ENCODE measurements around the gene DLGAP1.

DLGAP1 gene

DNA sequence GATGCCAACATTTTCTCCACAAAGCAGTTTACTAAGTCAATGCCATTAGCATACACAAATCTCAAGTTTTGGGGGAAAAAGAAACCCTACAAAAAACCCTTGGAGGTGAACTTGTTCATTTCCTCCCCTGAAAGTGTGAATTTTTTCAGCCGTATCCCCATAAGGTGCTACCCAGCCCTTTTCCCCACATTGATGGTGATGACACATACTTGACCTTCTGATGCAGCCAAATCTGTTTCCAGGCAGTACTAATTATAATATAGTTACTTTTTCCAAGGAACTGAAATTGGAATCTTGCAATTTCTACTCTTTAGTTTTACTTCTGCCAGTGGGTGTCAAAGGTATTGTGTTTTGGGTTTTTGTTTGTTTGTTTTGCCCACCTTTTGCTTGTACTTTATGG, 530.7 kb downstream of the DLGAP1 start:
- Histone ChIP-seq H3K4me3 (ENCODE audit: low read length) (no peak overlapping the region), H3K4me1 (ENCODE audit: control insufficient read depth, insufficient read depth, low read length) (no peaks in the 10 kb centered on the region), H3K36me3 (ENCODE audit: control insufficient read depth, insufficient read depth, low read length) (no peaks in the 10 kb centered on the region), H3K9ac (ENCODE audit: low read length) (no peak overlapping the region), H3K27me3 (ENCODE audit: control insufficient read depth, insufficient read depth, low read length) (no peaks in the 10 kb centered on the region), H3K9me3 (ENCODE audit: control insufficient read depth, low read length) (no peaks in the 10 kb centered on the region)

DNA sequence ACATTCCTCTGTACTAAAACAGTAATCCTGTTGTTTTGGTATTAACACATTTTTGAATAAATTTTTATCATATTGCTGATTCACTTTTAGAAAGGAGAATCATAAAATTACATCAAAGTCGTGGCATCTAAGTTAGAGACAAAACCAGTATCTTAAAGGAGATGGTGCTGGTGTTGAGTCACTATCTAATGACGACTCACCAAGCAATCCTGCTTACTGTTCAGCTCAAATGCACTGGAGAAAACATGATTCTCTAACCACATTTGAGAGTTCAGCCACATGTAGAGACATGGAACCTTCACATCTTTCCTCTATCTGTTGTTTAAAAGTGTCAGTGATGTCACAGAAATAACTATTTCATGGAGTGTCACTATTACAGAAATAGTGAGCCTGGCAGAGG, 531.4 kb downstream of the DLGAP1 start:
- Histone ChIP-seq H3K9me3 (ENCODE audit: control insufficient read depth, low read length) (no peaks in the 10 kb centered on the region), H3K4me3 (ENCODE audit: low read length) (no peak overlapping the region), H3K4me1 (ENCODE audit: control insufficient read depth, insufficient read depth, low read length) (no peaks in the 10 kb centered on the region), H3K9ac (ENCODE audit: low read length) (no peak overlapping the region), H3K36me3 (ENCODE audit: control insufficient read depth, insufficient read depth, low read length) (no peaks in the 10 kb centered on the region), H3K27me3 (ENCODE audit: control insufficient read depth, insufficient read depth, low read length) (no peaks in the 10 kb centered on the region)

DNA sequence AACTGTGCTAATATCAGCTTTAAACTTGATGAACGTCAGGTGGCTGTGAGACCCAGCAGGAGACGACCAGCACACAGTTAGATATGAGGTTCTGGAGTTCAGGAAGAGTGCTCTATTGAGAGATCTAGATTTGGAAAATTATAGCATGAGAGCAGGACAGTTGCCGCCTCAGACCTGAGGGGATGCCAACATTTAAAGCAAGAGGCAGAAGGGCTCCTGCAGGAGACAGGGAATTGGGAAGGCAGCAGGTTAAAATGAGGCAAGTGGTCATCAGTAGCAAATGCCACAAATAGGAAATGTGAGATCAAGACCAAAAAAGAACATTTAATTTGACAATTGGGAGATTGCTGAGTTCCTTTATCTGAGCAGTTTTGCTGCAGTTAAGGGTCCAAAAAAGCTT, 533.3 kb downstream of the DLGAP1 start:
- Histone ChIP-seq H3K4me3 (ENCODE audit: low read length) (no peak overlapping the region), H3K4me1 (ENCODE audit: control insufficient read depth, insufficient read depth, low read length) (no peaks in the 10 kb centered on the region), H3K36me3 (ENCODE audit: control insufficient read depth, insufficient read depth, low read length) (no peaks in the 10 kb centered on the region)

DNA sequence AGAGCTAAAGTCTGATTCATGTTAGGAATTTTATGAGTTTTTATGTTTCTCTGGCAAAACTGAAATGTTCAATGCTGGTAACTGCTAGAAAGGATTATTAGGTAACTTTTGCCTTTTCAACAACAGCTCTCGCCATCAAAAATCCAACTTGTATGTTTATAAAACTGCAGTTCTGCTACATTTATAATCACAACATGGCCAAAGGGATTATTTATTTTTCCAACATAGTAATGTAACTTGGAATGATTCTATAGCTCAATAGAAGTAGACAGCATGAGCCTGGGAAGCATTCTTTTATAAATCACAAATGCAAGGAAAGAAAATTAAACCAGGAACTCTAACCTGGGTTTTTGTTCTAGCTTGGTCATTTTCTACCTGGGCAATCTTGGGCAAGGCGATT, 534.3 kb downstream of the DLGAP1 start:
- H3K4me3 ChIP-seq (ENCODE audit: low read length) = no peak overlapping the region

More for the DNA sequence above, 533.3 kb downstream of the DLGAP1 start:
- no peak overlapping the region for H3K9ac ChIP-seq (ENCODE audit: low read length)
- H3K9me3 ChIP-seq (ENCODE audit: control insufficient read depth, low read length) = no peaks in the 10 kb centered on the region
- no peaks in the 10 kb centered on the region for H3K27me3 ChIP-seq (ENCODE audit: control insufficient read depth, insufficient read depth, low read length)

DNA sequence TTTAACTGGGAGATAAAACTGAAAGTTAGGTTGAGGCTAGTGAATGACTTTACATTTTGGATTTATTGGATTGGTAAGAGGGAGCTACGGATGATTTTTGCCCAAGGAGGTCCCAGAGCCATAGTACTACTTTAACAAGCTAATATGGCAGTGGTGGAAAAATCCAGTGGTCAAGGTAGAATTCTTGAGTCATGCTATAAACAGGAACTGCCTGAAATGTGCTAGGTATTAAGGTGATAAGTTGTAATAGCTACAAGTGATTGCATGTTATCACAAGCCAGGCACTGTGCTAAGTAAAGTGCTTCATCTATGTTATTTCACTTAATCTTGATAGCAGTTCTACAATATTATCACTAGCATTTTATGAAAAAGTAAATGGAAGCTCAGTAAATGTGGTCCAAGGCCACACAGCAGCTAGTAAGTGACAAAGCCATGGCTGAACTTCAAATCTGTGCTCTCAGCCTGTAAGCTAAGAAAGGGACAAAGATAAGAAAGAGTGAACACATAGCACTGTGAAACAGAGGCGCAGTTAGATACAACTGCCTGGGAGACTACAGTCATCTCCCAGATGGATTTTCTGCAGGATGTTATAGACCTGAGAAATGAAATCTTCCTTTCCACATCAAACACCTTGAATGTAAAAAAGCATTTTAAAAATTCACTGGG, 535.6 kb downstream of the DLGAP1 start:
- Histone ChIP-seq H3K36me3 (ENCODE audit: control insufficient read depth, insufficient read depth, low read length) (no peaks in the 10 kb centered on the region), H3K9ac (ENCODE audit: low read length) (no peak overlapping the region), H3K4me1 (ENCODE audit: control insufficient read depth, insufficient read depth, low read length) (no peaks in the 10 kb centered on the region), H3K27me3 (ENCODE audit: control insufficient read depth, insufficient read depth, low read length) (no peaks in the 10 kb centered on the region), H3K4me3 (ENCODE audit: low read length) (no peak overlapping the region), H3K9me3 (ENCODE audit: control insufficient read depth, low read length) (no peaks in the 10 kb centered on the region)

More for the DNA sequence above, 534.3 kb downstream of the DLGAP1 start:
- Histone ChIP-seq H3K4me1 (ENCODE audit: control insufficient read depth, insufficient read depth, low read length) (no peaks in the 10 kb centered on the region), H3K9ac (ENCODE audit: low read length) (no peak overlapping the region), H3K9me3 (ENCODE audit: control insufficient read depth, low read length) (no peaks in the 10 kb centered on the region), H3K27me3 (ENCODE audit: control insufficient read depth, insufficient read depth, low read length) (no peaks in the 10 kb centered on the region), H3K36me3 (ENCODE audit: control insufficient read depth, insufficient read depth, low read length) (no peaks in the 10 kb centered on the region)

DNA sequence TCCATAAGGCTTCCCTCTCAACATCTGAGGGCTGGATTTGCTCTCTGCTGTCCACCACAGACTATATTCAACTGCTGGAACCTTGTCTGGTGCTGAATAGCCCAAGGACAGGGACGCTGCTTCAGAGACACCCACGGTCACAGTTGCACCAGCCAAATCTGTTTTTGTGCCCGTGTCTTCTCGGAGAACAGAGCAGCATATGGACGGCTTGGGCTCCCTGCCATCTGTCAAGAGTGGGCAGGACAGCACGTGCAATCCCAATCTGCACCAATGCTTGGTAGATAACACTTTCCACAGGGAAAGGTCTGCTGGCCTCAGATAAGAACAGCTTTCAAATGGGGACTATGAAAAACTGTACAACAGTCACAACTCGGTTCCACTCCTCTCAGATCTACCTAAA, 539.0 kb downstream of the DLGAP1 start:
- Histone ChIP-seq H3K36me3 (ENCODE audit: control insufficient read depth, insufficient read depth, low read length) (no peaks in the 10 kb centered on the region), H3K9me3 (ENCODE audit: control insufficient read depth, low read length) (no peaks in the 10 kb centered on the region), H3K9ac (ENCODE audit: low read length) (no peak overlapping the region), H3K4me1 (ENCODE audit: control insufficient read depth, insufficient read depth, low read length) (no peaks in the 10 kb centered on the region), H3K27me3 (ENCODE audit: control insufficient read depth, insufficient read depth, low read length) (no peaks in the 10 kb centered on the region), H3K4me3 (ENCODE audit: low read length) (no peak overlapping the region)

DNA sequence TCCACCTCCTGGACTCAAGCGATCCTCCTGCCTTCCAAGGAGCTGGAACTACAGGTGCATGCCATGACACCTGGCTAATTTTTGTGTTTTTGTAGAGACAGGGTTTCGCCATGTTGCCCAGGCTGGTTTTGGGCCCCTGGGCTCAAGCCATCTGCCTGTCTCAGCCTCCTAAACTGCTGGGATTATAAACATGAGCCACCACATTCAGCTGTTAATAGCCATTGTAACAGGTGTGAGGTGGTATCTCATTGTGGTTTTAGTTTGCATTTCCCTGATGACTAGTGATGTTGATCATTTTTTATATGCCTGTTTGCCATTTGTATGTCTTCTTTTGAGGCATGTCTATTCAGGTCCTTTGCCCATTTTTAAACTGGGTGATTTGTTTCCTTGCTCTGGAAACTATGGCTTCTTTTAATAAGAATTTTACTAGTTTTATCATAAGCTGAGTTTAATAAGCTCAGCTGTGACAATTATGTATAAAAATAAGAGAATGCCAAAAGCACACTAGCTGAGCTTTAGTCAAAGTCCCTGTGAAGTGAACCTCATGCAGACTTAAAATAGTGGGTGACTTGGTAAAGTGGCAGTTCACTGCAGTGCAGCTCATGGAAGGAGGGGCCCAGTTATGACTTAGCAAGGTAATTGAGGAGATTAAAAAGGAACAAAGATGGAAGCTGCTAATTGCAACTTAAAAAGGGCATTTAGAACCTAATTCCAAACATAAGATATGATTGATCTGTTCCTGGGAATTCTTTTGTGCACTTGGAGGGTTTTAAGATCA, 540.1 kb downstream of the DLGAP1 start:
- Histone ChIP-seq H3K36me3 (ENCODE audit: control insufficient read depth, insufficient read depth, low read length) (no peaks in the 10 kb centered on the region), H3K4me3 (ENCODE audit: low read length) (no peak overlapping the region), H3K4me1 (ENCODE audit: control insufficient read depth, insufficient read depth, low read length) (no peaks in the 10 kb centered on the region), H3K9ac (ENCODE audit: low read length) (no peak overlapping the region), H3K9me3 (ENCODE audit: control insufficient read depth, low read length) (no peaks in the 10 kb centered on the region), H3K27me3 (ENCODE audit: control insufficient read depth, insufficient read depth, low read length) (no peaks in the 10 kb centered on the region)

DNA sequence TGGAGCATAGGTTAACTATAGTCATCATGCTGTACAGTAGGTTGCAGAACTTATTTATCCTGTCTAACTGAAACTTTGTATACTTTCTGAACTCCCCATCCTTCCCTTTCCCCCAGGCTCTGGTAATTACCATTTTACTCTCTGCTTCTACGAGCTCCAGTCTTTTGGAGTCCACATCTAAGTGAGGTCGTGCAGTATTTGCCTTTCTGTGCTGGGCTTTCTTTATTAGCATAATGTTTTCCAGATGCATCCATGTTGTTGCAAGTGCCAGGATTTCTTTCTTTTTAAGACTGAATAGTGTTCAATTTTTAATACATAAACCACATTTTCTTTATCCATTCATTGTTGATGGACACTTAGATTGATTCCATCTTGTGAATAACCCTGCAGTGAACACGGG, 541.0 kb downstream of the DLGAP1 start:
- Histone ChIP-seq H3K4me3 (ENCODE audit: low read length) (no peak overlapping the region), H3K27me3 (ENCODE audit: control insufficient read depth, insufficient read depth, low read length) (no peaks in the 10 kb centered on the region), H3K4me1 (ENCODE audit: control insufficient read depth, insufficient read depth, low read length) (no peaks in the 10 kb centered on the region), H3K9ac (ENCODE audit: low read length) (no peak overlapping the region), H3K9me3 (ENCODE audit: control insufficient read depth, low read length) (no peaks in the 10 kb centered on the region), H3K36me3 (ENCODE audit: control insufficient read depth, insufficient read depth, low read length) (no peaks in the 10 kb centered on the region)

DNA sequence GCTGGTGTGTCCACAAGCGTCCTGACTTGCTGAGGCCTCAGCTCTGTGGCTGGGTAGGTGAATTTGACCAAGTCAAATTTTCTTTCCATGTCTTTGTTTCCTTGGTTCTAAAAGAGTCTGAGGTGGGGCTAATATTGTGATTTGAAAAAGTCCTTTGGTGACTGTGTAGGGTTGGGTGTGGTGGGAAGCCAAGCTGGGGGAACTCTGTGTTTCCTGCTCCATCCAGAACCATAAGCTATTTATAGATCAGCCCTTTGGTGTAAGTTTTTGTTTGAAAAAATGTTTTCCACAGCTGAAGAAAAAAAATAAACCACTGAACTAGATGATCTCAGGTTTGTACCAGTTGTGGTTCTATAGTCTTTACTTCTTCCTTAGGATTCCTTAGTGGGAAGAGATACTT, 542.4 kb downstream of the DLGAP1 start:
- no peaks in the 10 kb centered on the region for H3K27me3 ChIP-seq (ENCODE audit: control insufficient read depth, insufficient read depth, low read length)
- no peak overlapping the region for H3K9ac ChIP-seq (ENCODE audit: low read length)
- no peaks in the 10 kb centered on the region for H3K9me3 ChIP-seq (ENCODE audit: control insufficient read depth, low read length)
- H3K36me3 ChIP-seq (ENCODE audit: control insufficient read depth, insufficient read depth, low read length) = no peaks in the 10 kb centered on the region
- H3K4me3 ChIP-seq (ENCODE audit: low read length) = no peak overlapping the region
- no peaks in the 10 kb centered on the region for H3K4me1 ChIP-seq (ENCODE audit: control insufficient read depth, insufficient read depth, low read length)

DNA sequence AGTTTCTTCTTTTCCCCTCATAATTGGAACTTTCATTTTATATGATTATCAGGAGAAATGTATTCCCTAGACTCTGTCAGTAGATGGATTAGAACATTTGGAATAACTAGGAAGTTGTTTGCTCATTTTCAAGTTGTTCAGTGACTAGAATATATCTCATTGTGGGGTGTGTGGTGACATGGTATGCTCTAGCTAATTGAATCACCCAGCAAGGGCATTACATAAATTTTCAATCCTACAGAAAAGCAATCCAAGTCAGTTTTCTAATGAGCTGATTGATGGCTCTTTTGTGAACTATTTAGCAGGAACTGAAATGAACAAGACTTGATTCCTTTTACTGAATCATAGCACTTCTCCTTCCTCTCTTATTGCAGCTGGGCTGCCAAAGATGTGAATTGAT, 543.7 kb downstream of the DLGAP1 start:
- Histone ChIP-seq H3K27me3 (ENCODE audit: control insufficient read depth, insufficient read depth, low read length) (no peaks in the 10 kb centered on the region), H3K9ac (ENCODE audit: low read length) (no peak overlapping the region), H3K36me3 (ENCODE audit: control insufficient read depth, insufficient read depth, low read length) (no peaks in the 10 kb centered on the region), H3K9me3 (ENCODE audit: control insufficient read depth, low read length) (no peaks in the 10 kb centered on the region), H3K4me1 (ENCODE audit: control insufficient read depth, insufficient read depth, low read length) (no peaks in the 10 kb centered on the region), H3K4me3 (ENCODE audit: low read length) (no peak overlapping the region)

DNA sequence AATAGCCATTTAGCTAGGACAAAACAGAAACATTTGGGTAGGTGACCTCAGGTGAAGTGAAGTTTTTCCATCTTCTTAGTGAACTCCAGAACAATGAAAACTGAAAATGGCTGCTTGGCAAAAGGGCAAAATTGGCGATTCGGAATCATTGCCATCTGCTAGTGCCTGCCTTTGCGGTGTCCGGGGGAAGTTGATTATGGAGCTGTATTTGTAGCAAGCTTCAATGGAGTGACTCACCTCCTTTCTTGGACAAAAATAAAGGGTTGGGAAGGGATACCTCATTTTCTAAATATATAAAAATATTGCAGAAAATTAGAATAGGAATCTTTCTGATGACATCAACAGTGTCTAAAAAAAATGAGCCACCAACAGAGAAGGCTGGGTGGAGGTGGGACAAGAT, 544.6 kb downstream of the DLGAP1 start:
- H3K4me1 ChIP-seq (ENCODE audit: control insufficient read depth, insufficient read depth, low read length) = no peaks in the 10 kb centered on the region
- H3K4me3 ChIP-seq (ENCODE audit: low read length) = no peak overlapping the region
- no peaks in the 10 kb centered on the region for H3K9me3 ChIP-seq (ENCODE audit: control insufficient read depth, low read length)
- H3K9ac ChIP-seq (ENCODE audit: low read length) = no peak overlapping the region
- H3K27me3 ChIP-seq (ENCODE audit: control insufficient read depth, insufficient read depth, low read length) = no peaks in the 10 kb centered on the region
- H3K36me3 ChIP-seq (ENCODE audit: control insufficient read depth, insufficient read depth, low read length) = no peaks in the 10 kb centered on the region

DNA sequence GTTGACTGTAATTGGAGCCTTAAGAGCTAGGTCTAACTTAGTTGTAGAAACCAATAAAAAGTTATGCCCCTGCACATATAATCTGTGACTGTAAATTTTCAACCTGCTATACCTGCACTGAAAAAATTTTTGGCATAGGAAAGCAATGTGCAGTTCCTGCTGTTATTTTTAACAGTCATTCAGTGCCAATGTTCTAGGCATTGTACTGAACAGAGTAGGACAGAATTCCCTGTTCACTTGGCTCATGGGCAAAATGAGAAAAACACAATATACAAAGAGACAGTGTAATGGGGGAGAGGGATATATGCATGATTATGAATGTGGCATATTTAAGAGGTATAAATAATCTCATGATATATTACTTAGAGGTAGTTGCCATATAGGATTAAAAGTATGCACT, 547.2 kb downstream of the DLGAP1 start:
- Histone ChIP-seq H3K4me1 (ENCODE audit: control insufficient read depth, insufficient read depth, low read length) (no peaks in the 10 kb centered on the region), H3K36me3 (ENCODE audit: control insufficient read depth, insufficient read depth, low read length) (no peaks in the 10 kb centered on the region), H3K9me3 (ENCODE audit: control insufficient read depth, low read length) (no peaks in the 10 kb centered on the region), H3K4me3 (ENCODE audit: low read length) (no peak overlapping the region), H3K27me3 (ENCODE audit: control insufficient read depth, insufficient read depth, low read length) (no peaks in the 10 kb centered on the region), H3K9ac (ENCODE audit: low read length) (no peak overlapping the region)
